ENCODE data around the gene PLK4. TPM values are rescaled to one million over a fixed set of nuclear protein-coding genes. Genes with fewer than 3 reads are reported as not detected.
A peak's percentile ranks its signal among the peaks of the same experiment; 100 is the strongest.

PLK4 gene
- total RNA-seq, 1 experiment from 2014 or later, result 21.4 TPM

DNA sequence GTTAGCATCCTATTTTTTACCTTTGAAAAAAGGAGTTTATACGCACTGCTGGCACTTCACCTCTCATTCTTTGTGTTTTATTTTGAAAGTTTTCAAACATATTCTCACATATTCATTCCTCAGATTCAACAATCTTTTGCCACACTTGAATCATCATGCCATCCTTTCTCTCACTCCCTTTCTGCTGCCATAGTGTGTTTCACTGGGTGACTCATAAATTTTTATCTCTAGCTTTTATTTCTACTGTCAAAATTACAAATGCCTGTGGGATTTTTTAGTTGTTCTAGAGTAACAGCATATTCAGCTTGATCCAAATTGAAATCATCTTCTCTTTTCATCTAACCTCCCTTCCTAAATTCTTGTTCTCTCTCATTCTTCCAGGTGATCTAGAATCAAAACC is 56.3 kb downstream of the PLK4 start:
- intact Hi-C loops (cut with micrococcal nuclease; ENCODE audit: unreplicated experiment) (no loop called here), in situ Hi-C loops (cut with HindIII; ENCODE audit: low pct_unique_long_range_greater_than_20kb, low sequenced_read_pairs) (no loop called here)
- no peaks in the 10 kb centered on the region; the same call in 1 of the 2 replicates for H3K36me3 ChIP-seq (ENCODE audit: control insufficient read depth, insufficient read depth, low read length)
- ChIA-PET CTCF (no interaction called here), POLR2A (no interaction called here)
- no peaks in the 10 kb centered on the region for H3K4me1 ChIP-seq (ENCODE audit: control insufficient read depth, insufficient read depth, low read length)
- H3K27ac ChIP-seq (ENCODE audit: low read length), result no peak overlapping the region
- H3K4me3 ChIP-seq (ENCODE audit: low read depth in 2 of 2, low read length in 2 of 2), result no peak overlapping the region
- no peak for TF ChIP-seq TCF7L2 (IDR thresholded peaks at IDR 0.05; ENCODE audit: low read depth, low read length)
- TF ChIP-seq, protein P1, sequence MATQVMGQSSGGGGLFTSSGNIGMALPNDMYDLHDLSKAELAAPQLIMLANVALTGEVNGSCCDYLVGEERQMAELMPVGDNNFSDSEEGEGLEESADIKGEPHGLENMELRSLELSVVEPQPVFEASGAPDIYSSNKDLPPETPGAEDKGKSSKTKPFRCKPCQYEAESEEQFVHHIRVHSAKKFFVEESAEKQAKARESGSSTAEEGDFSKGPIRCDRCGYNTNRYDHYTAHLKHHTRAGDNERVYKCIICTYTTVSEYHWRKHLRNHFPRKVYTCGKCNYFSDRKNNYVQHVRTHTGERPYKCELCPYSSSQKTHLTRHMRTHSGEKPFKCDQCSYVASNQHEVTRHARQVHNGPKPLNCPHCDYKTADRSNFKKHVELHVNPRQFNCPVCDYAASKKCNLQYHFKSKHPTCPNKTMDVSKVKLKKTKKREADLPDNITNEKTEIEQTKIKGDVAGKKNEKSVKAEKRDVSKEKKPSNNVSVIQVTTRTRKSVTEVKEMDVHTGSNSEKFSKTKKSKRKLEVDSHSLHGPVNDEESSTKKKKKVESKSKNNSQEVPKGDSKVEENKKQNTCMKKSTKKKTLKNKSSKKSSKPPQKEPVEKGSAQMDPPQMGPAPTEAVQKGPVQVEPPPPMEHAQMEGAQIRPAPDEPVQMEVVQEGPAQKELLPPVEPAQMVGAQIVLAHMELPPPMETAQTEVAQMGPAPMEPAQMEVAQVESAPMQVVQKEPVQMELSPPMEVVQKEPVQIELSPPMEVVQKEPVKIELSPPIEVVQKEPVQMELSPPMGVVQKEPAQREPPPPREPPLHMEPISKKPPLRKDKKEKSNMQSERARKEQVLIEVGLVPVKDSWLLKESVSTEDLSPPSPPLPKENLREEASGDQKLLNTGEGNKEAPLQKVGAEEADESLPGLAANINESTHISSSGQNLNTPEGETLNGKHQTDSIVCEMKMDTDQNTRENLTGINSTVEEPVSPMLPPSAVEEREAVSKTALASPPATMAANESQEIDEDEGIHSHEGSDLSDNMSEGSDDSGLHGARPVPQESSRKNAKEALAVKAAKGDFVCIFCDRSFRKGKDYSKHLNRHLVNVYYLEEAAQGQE (IDR thresholded peaks at IDR 0.05; ENCODE audit: insufficient read depth in 1 of 2, low read depth in 2 of 2, low read length in 1 of 2), result no peak
- ATAC-seq (no peak), DNase-seq (ENCODE audit: low read depth, low spot score) (no peak)
- no peaks in the 10 kb centered on the region for H3K9me3 ChIP-seq (ENCODE audit: control insufficient read depth, insufficient read depth, low read depth, low read length)
- H3K27me3 ChIP-seq (ENCODE audit: control insufficient read depth, insufficient read depth, low read length), result no peaks in the 10 kb centered on the region
- BruUV-seq (replicated peaks), result TSS peak; percentile 43

Other genes starting within 250 kb of the PLK4 start
- 3.7 TPM for gene INTU, start 247.9 kb upstream of the PLK4 start, total RNA-seq (2021; ENCODE audit: unreplicated experiment)
- not detected for gene SLC25A31, start 150.5 kb upstream of the PLK4 start, total RNA-seq (2021; ENCODE audit: unreplicated experiment)
- 21.5 TPM for gene HSPA4L, start 98.6 kb upstream of the PLK4 start, total RNA-seq (2021; ENCODE audit: unreplicated experiment)
- 15.1 TPM for gene MFSD8, start 84.3 kb downstream of the PLK4 start, total RNA-seq (2021; ENCODE audit: unreplicated experiment)
- gene ABHD18, start 84.5 kb downstream of the PLK4 start, total RNA-seq (2021; ENCODE audit: unreplicated experiment), result 7.4 TPM
- gene LARP1B, start 180.4 kb downstream of the PLK4 start, total RNA-seq (2021; ENCODE audit: unreplicated experiment), result 17.3 TPM